Sigmoid colon (tissue), 7 donors: Measurements from ENCODE around the gene AGFG1. TPM values are rescaled to one million over a fixed set of nuclear protein-coding genes. Genes with fewer than 3 reads are reported as not detected.

Source experiments
- DNase-seq: peaks from one replicate; pipeline ENCODE4 v3.0.0-alpha.2; 2019
- H3K27ac ChIP-seq, 4 donors: fragments of 200-600 bp; sonication (generic); one replicate each; pipeline ENCODE4 v1.5.1; 2016 to 2019; ENCODE audit warnings: mild to moderate bottlenecking in 1 of 4
- H3K27me3 ChIP-seq, 3 donors: fragments of 200-600 bp; sonication (generic); one replicate each; pipeline ENCODE4 v1.5.1; 2019; ENCODE audit warnings: mild to moderate bottlenecking in 1 of 3
- H3K36me3 ChIP-seq, 4 donors: fragments of 200-600 bp; sonication (generic); one replicate each; pipeline ENCODE4 v1.5.1; 2016 to 2019
- H3K4me1 ChIP-seq, 4 donors: fragments of 200-600 bp; sonication (generic); one replicate each; pipeline ENCODE4 v1.5.1; 2017 to 2019
- H3K4me3 ChIP-seq, 4 donors: fragments of 200-600 bp; sonication (generic); one replicate each; pipeline ENCODE4 v1.5.1; 2017 to 2019; ENCODE audit warnings: mild to moderate bottlenecking in 2 of 4, moderate library complexity in 1 of 4
- H3K9me3 ChIP-seq, 4 donors: fragments of 200-600 bp in 3 of 4; sonication (generic) in 3 of 4; one replicate each; pipeline versions ENCODE4 v1.5.1 to v1.6.1; 2013 to 2019
- CTCF ChIP-seq, 4 experiments: fragments of 450-650 bp in 3 of 4; fragments of 200-600 bp in 1 of 4; IDR thresholded peaks; one replicate each; pipeline ENCODE4 v1.5.1; 2016 to 2019; ENCODE audit warnings: antibody characterized with exemption in 4 of 4, mild to moderate bottlenecking in 3 of 4, moderate library complexity in 2 of 4
- EP300 ChIP-seq, 4 donors: sonication (generic); formaldehyde crosslinking; IDR thresholded peaks; one replicate each; pipeline ENCODE4 v1.6.1; 2017; ENCODE audit warnings: antibody characterized with exemption in 4 of 4
- POLR2A ChIP-seq, 2 donors: fragments of 450-650 bp; IDR thresholded peaks; one replicate each; pipeline ENCODE4 v1.6.1; 2016; ENCODE audit warnings: antibody characterized with exemption in 2 of 2, mild to moderate bottlenecking in 2 of 2, moderate library complexity in 2 of 2
- POLR2AphosphoS5 ChIP-seq, 4 donors: sonication (generic); formaldehyde crosslinking; IDR thresholded peaks; one replicate each; pipeline ENCODE4 v1.6.1; 2017; ENCODE audit warnings: antibody characterized with exemption in 4 of 4
- WGBS, 2 donors: extraction: QIAGEN DNeasy Blood & Tissue Kit; methylation state at CpG; one replicate each; pipeline ENCODE4 v1.1.7; 2013; 5-methylcytosine and 5-hydroxymethylcytosine counted together
- intact Hi-C: fragments of 100-400 bp; cut with DNase I; formaldehyde crosslinking; loops from one replicate; pipeline ENCODE4 v1.15.1; 2023
- polyA plus RNA-seq, 3 donors: library from polyadenylated mRNA; stranded (reverse); fragments of 200-250 nt; gene quantifications; one replicate each; pipeline ENCODE4 v1.2.3, GENCODE V29; 2013
- total RNA-seq, 4 donors: library from RNA; depleted of rRNA; stranded (reverse); fragments of >200 nt; gene quantifications; one replicate each; pipeline ENCODE4 v1.1.0, GENCODE V29; 2016
- donor health status: healthy with polysubstance abuse.
- donor health status: Bipolar disorder and iron deficiency.
- donor health status: healthy.

Gene AGFG1
- total and polyA plus RNA-seq, 7 donors, result 36.0 to 53.9 (median 43.6) TPM

GRCh38 chr2:227577555-227577954 lies 105.6 kb downstream of the AGFG1 start:
- Histone ChIP-seq H3K9me3 (peaks cover 0 to 4% (median 0%) of the 10 kb centered on the region in 4 donors), H3K27ac (no peak overlapping the region), H3K27me3 (no peaks in the 10 kb centered on the region), H3K4me1 (no peaks in the 10 kb centered on the region), H3K36me3 (no peaks in the 10 kb centered on the region), H3K4me3 (no peak overlapping the region)
- no peak for DNase-seq
- no peak for TF ChIP-seq POLR2AphosphoS5 (IDR thresholded peaks at IDR 0.05)
- no peak for TF ChIP-seq EP300 (IDR thresholded peaks at IDR 0.05)
- no peak for TF ChIP-seq POLR2A (IDR thresholded peaks at IDR 0.05)
- TF ChIP-seq CTCF (IDR thresholded peaks at IDR 0.05), result no peak
- intact Hi-C loops, result no loop called here
- WGBS, 2 donors, result 11 to 54% methylated on average over 2 of the region's 2 CpGs

- DNase-seq, result no peak
- intact Hi-C loops, result no loop called here
- Histone ChIP-seq H3K4me1 (no peaks in the 10 kb centered on the region), H3K4me3 (no peak overlapping the region), H3K9me3 (peaks cover 0 to 5% (median 2%) of the 10 kb centered on the region in 4 donors), H3K27ac (no peak overlapping the region), H3K36me3 (no peaks in the 10 kb centered on the region), H3K27me3 (no peaks in the 10 kb centered on the region)
- 71 to 87% methylated on average over 2 of the region's 2 CpGs for WGBS, 2 donors
- TF ChIP-seq CTCF (IDR thresholded peaks at IDR 0.05) (no peak), POLR2AphosphoS5 (IDR thresholded peaks at IDR 0.05) (no peak), EP300 (IDR thresholded peaks at IDR 0.05) (no peak), POLR2A (IDR thresholded peaks at IDR 0.05) (no peak)
These were observed 106.7 kb downstream of the AGFG1 start for GRCh38 chr2:227578642-227579041.

DNA sequence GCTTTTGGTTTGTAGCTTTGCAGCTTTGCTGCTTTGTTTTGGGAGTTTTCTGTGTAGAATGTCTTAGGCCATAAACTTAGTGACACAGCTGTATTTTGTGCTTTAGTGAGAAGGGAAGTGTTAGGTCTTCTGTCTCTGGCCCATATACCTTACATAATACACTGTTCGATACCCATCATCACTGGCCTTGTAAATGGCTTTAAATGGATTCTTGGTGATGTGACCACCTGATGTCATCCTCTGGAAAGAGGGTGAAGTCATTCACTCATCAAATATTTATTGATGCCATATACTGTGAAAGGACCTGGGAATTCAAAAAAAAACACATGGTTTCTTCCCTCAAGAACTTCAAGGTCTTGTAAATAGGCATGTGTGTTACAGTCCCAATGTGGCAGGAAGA lies 107.8 kb downstream of the AGFG1 start:
- H3K27me3 ChIP-seq, result no peaks in the 10 kb centered on the region
- no peak for DNase-seq
- intact Hi-C loops, result no loop called here
- no peaks in the 10 kb centered on the region for H3K36me3 ChIP-seq
- 63 to 91% methylated on average over 1 of the region's 1 CpG for WGBS, 2 donors
- H3K9me3 ChIP-seq, result peaks cover 0 to 5% (median 2%) of the 10 kb centered on the region in 4 donors
- TF ChIP-seq POLR2A (IDR thresholded peaks at IDR 0.05) (no peak), POLR2AphosphoS5 (IDR thresholded peaks at IDR 0.05) (no peak), EP300 (IDR thresholded peaks at IDR 0.05) (no peak), CTCF (IDR thresholded peaks at IDR 0.05) (no peak)
- H3K27ac ChIP-seq, result no peak overlapping the region
- no peaks in the 10 kb centered on the region for H3K4me1 ChIP-seq
- H3K4me3 ChIP-seq, result no peak overlapping the region

- H3K9me3 ChIP-seq, result peaks cover 0 to 5% (median 2%) of the 10 kb centered on the region in 4 donors
- H3K27me3 ChIP-seq, result no peaks in the 10 kb centered on the region
- DNase-seq, result no peak
- H3K36me3 ChIP-seq, result no peaks in the 10 kb centered on the region
- H3K4me1 ChIP-seq, result no peaks in the 10 kb centered on the region
- TF ChIP-seq EP300 (IDR thresholded peaks at IDR 0.05), result no peak
- no peak for TF ChIP-seq POLR2A (IDR thresholded peaks at IDR 0.05)
- no peak for TF ChIP-seq POLR2AphosphoS5 (IDR thresholded peaks at IDR 0.05)
- TF ChIP-seq CTCF (IDR thresholded peaks at IDR 0.05), result no peak
- no peak overlapping the region for H3K27ac ChIP-seq
- no peak overlapping the region for H3K4me3 ChIP-seq
- intact Hi-C loops, result no loop called here
These were observed 110.4 kb downstream of the AGFG1 start for GRCh38 chr2:227582369-227582768.

GRCh38 chr2:227592694-227593387 lies 120.9 kb downstream of the AGFG1 start:
- TF ChIP-seq POLR2A (IDR thresholded peaks at IDR 0.05) (no peak), POLR2AphosphoS5 (IDR thresholded peaks at IDR 0.05) (no peak)
- WGBS, 2 donors, result 66 to 69% methylated on average over 1 of the region's 1 CpG
- intact Hi-C loops, result no loop called here

More at GRCh38 chr2:227592694-227593387, 120.9 kb downstream of the AGFG1 start:
- no peak for DNase-seq
- Histone ChIP-seq H3K4me1 (no peaks in the 10 kb centered on the region), H3K27me3 (no peaks in the 10 kb centered on the region), H3K36me3 (no peaks in the 10 kb centered on the region), H3K27ac (no peak overlapping the region), H3K9me3 (peaks cover 0 to 2% (median 0%) of the 10 kb centered on the region in 4 donors), H3K4me3 (no peak overlapping the region)
